Activated naive CD4-positive, alpha-beta T cell treated with anti-CD3 and anti-CD28 coated beads for 36 hours (primary cell): Measurements from ENCODE around the gene HPCA. TPM values are rescaled to one million over a fixed set of nuclear protein-coding genes. Genes with fewer than 3 reads are reported as not detected.

Experiments used
- CTCF ChIA-PET: fragments of 350-600 bp; sonication (Branson Sonifier 250); formaldehyde crosslinking; loops from one replicate; lab custom pipeline; 2021; ENCODE audit warnings: antibody characterized with exemption; lab: Charles Lee
- DNase-seq: peaks from one replicate; pipeline ENCODE4 v3.0.0-alpha.2; 2020
- H3K27ac Mint-ChIP-seq: one replicate; pipeline ENCODE4 v1.8.0; 2021; ENCODE audit warnings: mild to moderate bottlenecking, mixed read lengths
- H3K27me3 Mint-ChIP-seq: one replicate; pipeline ENCODE4 v1.8.0; 2021; ENCODE audit warnings: low read depth, mixed read lengths
- H3K36me3 Mint-ChIP-seq: one replicate; pipeline ENCODE4 v1.8.0; 2021; ENCODE audit warnings: low read depth, mixed read lengths
- H3K4me1 Mint-ChIP-seq: one replicate; pipeline ENCODE4 v1.8.0; 2021; ENCODE audit warnings: low read depth, mixed read lengths
- H3K4me3 Mint-ChIP-seq: one replicate; pipeline ENCODE4 v1.8.0; 2021; ENCODE audit warnings: mild to moderate bottlenecking, moderate library complexity, mixed read lengths
- H3K9me3 Mint-ChIP-seq: one replicate; pipeline ENCODE4 v1.8.0; 2021; ENCODE audit warnings: mixed read lengths
- intact Hi-C: fragments of 100-400 bp; cut with micrococcal nuclease; formaldehyde crosslinking; loops from one replicate; pipeline ENCODE4 v1.15.1; 2023
- total RNA-seq, 2 experiments: library from RNA; stranded (reverse); gene quantifications; one replicate each; pipeline ENCODE4 v1.2.3, GENCODE V29; 2021

The HPCA gene
- total RNA-seq, 2 experiments from 2014 or later: not detected

- Mint-ChIP-seq H3K27ac (no peak overlapping the region), H3K4me1 (peaks cover 6% of the 10 kb centered on the region), H3K9me3 (no peaks in the 10 kb centered on the region), H3K4me3 (no peak overlapping the region), H3K36me3 (no peaks in the 10 kb centered on the region), H3K27me3 (peaks cover 42% of the 10 kb centered on the region)
- no peak for DNase-seq
- intact Hi-C loops: loop anchor here (2.0 kb wide), 2 partner anchors 101 to 353 kb away; no protein-coding TSS in a partner anchor
- CTCF ChIA-PET: interaction anchor here (0.7 to 7.8 kb wide), 7 partner anchors 9 to 369 kb away, joined by 3 to 63 read pairs (median 3); partner anchors contain the start of gene YARS1
These were observed 12.8 kb upstream of the HPCA start for GRCh38 chr1:32873484-32873883.

DNA sequence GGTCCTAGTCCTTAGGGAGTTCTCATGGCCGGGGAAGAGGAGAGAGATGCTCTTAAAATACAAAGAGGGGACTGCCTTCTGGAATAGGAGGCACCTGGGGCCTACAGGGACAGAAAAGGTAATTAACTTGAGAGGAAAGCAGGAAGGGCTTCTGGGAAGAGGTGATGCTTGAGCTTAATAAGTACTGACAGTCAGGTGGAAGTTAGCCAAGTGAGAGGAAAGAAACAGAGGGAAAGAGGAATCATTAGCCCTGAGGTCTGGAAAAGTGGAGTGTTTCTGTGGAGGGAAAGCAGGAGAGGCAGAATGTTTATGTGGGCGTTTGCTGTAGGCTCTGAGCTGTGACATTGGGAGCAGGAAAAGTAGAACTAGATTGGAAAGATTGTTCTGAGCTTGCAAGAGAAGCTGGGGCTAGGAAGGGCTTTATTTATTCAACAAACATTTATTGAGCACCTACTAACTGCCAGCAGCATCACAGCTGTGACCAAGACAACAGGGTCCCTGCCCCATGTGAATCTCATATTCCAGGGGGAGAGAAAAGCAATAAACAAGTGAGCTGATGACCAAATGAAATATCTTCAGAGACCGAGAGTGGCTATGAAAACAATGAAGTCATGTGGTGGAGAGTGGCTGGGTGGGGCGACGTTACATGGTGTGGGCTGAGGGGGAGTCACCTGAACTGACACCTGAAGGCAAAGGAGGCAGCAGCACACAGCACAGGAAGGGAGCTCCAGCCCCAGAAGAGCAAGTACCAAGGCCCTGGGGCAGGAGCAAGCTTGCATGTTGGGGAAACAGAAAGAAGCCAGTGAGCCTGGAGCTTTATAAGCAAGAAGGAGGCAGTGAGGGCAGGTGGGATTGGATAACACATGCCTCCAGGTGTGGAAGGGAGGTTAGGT lies 11.2 kb upstream of the HPCA start:
- H3K9me3 Mint-ChIP-seq: no peaks in the 10 kb centered on the region
- no peak overlapping the region for H3K27ac Mint-ChIP-seq
- H3K4me1 Mint-ChIP-seq: peaks cover 6% of the 10 kb centered on the region
- intact Hi-C loops: loop anchor here (5.0 kb wide), 1 partner anchor 492 kb away; no protein-coding TSS in a partner anchor
- no peaks in the 10 kb centered on the region for H3K36me3 Mint-ChIP-seq
- no peak overlapping the region for H3K4me3 Mint-ChIP-seq
- CTCF ChIA-PET: interaction anchor here (0.6 to 7.8 kb wide), 12 partner anchors 8 to 596 kb away, joined by 3 to 63 read pairs (median 4); partner anchors contain the start of gene HPCA
- peaks cover 32% of the 10 kb centered on the region for H3K27me3 Mint-ChIP-seq
- DNase-seq: no peak

DNA sequence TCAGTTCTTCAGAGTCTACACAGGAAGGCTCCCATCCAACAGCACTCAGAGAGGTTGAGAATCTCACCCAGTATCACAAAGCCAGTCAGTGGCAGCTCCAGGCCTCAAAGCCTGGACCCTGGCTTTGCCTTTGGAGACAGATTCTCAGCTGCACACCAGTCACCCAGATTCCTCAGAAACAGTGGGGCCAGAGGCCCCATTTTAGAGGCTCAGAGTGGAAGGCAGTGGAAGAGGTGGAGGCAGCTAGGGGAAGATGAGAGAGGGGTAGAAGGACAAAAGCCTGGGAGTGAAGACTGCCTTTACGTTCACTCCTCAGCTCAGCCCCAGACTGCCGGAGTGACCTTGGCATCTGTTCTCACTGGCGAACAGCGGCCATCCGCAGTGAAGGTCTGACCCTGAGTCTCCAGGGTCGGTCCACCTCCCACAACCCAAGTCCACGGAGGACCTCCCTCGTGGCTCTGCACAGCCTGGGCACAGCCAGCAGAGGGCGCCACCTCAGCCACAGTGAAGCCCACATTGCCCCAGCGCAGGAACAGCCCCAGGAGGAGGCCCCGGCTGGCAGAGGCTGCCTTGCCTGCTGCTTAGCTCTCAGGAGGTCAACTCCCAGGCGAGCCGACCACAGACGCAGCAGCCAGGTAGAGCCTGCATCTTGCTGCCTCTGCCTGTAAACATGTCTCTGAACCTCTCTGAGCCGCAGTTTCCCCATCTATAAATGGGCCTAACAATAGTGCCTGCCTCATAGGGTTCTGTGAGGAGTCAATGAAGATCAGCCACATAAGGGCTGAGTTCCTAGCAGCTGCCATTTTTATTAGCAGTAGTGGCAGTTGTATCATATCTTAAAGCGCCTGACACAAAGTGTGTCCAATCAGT lies 9.7 kb upstream of the HPCA start:
- CTCF ChIA-PET: interaction anchor here (0.5 to 7.8 kb wide), 18 partner anchors 8 to 595 kb away, joined by 3 to 63 read pairs (median 4); no protein-coding TSS in a partner anchor
- Mint-ChIP-seq H3K27ac (no peak overlapping the region), H3K9me3 (no peaks in the 10 kb centered on the region), H3K4me3 (no peak overlapping the region), H3K36me3 (no peaks in the 10 kb centered on the region), H3K4me1 (no peaks in the 10 kb centered on the region), H3K27me3 (peaks cover 29% of the 10 kb centered on the region)
- intact Hi-C loops: loop anchor here (2.0 to 5.0 kb wide), 2 partner anchors 210 to 491 kb away; no protein-coding TSS in a partner anchor
- DNase-seq: peak; percentile 75

DNA sequence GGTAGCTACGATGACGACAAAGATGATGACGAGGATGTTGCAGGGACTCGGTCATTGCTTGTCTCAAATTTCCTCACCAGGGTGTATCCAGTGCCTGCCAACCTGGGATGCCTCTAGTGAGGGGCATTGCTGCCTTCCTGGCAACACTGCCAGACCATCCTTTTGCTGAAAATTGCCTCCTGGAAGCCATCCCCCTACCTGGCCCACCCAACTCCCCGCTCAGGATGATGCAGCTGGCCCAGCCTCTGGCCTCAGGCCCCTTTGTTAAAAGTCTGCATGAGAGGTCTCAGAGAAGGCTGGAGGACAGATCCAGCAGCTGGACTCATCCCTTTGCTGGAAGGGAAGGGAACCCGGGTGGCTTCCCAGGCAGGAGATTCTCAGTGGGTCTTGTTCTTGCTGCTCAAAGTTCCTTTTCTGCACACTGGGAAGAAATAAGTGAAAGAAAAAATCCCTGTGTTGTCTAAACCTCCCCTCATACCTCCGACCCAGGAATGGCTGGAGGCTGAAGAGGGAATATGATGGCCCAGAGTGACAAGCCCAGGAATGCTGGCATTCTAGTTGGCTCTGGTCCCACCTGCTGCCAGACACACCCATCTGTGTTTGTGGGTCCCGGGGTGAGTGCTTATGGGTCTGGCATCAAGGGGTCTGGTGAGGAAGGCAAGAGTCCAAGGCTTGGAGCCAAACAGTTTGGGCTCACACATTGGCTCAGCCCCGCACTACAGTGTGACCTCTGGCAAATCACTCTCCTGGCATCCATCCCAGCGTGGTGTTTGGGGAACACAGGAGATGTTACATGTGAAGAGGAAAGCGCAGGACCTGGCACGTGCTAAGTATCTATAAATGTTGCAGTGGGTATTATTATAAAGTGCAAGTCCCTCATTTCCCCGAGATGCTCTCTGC lies 8.8 kb upstream of the HPCA start:
- no peak for DNase-seq
- Mint-ChIP-seq H3K4me1 (no peaks in the 10 kb centered on the region), H3K36me3 (no peaks in the 10 kb centered on the region), H3K4me3 (no peak overlapping the region), H3K27ac (no peak overlapping the region), H3K9me3 (no peaks in the 10 kb centered on the region), H3K27me3 (peaks cover 28% of the 10 kb centered on the region)
- CTCF ChIA-PET: interaction anchor here (0.9 to 7.8 kb wide), 11 partner anchors 8 to 210 kb away, joined by 3 to 63 read pairs (median 4); no protein-coding TSS in a partner anchor
- intact Hi-C loops: loop anchor here (2.0 to 5.0 kb wide), 2 partner anchors 209 to 490 kb away; no protein-coding TSS in a partner anchor

DNA sequence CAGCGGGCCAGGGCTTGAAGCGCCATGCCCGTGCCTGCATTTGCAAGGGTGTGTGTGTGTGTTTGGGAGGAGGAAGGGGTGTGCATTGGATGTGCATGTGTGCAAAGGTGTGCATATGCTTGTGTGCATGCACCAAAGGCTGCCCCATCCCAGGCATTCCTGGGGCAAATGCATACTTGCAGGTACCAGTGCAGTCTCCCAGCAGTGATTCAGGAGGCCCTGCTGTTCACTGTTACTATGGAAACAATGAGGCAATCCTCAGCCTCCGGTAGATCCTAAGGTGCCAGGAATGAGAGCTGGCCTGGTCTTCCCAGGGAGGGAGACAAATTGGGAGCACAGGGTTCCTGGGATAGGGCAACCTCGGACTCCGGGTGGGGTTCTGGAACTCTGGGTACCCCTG lies 8.1 kb upstream of the HPCA start:
- H3K36me3 Mint-ChIP-seq: no peaks in the 10 kb centered on the region
- H3K9me3 Mint-ChIP-seq: no peaks in the 10 kb centered on the region
- CTCF ChIA-PET: interaction anchor here (0.6 to 1.3 kb wide), 3 partner anchors 10 to 172 kb away, joined by 3 to 7 read pairs (median 3); no protein-coding TSS in a partner anchor
- intact Hi-C loops: loop anchor here (5.0 kb wide), 1 partner anchor 489 kb away; no protein-coding TSS in a partner anchor
- no peak for DNase-seq
- peaks cover 24% of the 10 kb centered on the region for H3K27me3 Mint-ChIP-seq
- no peak overlapping the region for H3K27ac Mint-ChIP-seq
- no peaks in the 10 kb centered on the region for H3K4me1 Mint-ChIP-seq
- no peak overlapping the region for H3K4me3 Mint-ChIP-seq

- CTCF ChIA-PET: interaction anchor here (0.6 to 1.3 kb wide), 3 partner anchors 10 to 172 kb away, joined by 3 to 7 read pairs (median 3); no protein-coding TSS in a partner anchor
- Mint-ChIP-seq H3K27ac (no peak overlapping the region), H3K36me3 (no peaks in the 10 kb centered on the region), H3K4me1 (no peaks in the 10 kb centered on the region), H3K27me3 (peaks cover 25% of the 10 kb centered on the region), H3K9me3 (no peaks in the 10 kb centered on the region), H3K4me3 (no peak overlapping the region)
- DNase-seq: no peak
- intact Hi-C loops: loop anchor here (5.0 kb wide), 1 partner anchor 489 kb away; no protein-coding TSS in a partner anchor
These were observed 7.7 kb upstream of the HPCA start for GRCh38 chr1:32878637-32879041.

- no peak for DNase-seq
- Mint-ChIP-seq H3K4me1 (peaks cover 2% of the 10 kb centered on the region), H3K4me3 (no peak overlapping the region), H3K36me3 (no peaks in the 10 kb centered on the region), H3K27ac (no peak overlapping the region), H3K9me3 (no peaks in the 10 kb centered on the region), H3K27me3 (peaks cover 28% of the 10 kb centered on the region)
- CTCF ChIA-PET: no interaction called here
- intact Hi-C loops: no loop called here
These were observed 5.0 kb upstream of the HPCA start for GRCh38 chr1:32881291-32881690.

DNA sequence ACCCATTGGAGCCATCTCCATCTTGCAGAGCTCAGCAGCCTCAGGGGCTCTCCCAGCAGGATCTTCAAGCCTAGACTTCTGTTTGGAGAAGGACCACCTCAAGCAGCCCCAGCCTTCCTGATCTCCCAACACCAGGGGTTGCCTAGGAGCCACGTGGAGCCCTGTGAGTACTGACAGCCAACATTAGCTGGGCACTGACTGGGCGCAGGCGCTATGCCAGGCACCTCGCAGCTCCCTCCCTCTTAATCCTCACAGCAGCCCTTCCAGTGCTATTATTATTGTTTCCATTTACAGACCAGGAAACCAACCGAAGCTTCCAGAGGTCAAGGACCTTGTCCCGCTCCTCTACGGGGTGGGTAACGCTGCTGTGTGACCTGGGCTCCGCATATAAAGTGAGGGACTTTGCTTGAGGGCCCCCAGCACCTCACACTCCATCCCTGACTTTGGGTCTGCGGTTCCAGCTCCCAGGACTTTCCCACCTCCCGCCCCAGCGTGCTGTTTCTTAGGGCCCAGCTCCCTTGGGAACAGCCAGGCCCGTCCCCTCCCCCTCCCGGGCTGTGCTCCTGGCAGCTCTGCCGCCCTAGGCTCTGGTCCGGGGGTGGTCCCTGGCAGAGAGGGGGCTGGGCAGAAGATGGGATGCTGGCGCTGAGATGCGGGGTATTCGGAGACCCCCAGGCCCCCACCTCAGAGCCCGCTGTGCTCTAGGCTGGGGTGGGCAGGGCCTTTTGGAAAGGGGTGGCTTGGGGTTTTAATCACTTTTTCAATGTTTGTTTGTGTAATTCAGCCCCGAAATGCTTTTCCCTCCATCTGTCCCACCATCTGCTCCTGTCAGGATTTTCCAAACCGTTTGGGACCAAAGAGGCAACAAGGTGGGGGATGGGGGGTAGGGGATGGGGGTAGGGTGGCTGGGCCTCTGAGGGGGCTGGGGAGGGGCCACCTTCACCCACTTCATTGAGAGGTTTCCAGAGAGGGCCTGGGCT lies 4.1 kb upstream of the HPCA start:
- Mint-ChIP-seq H3K36me3 (no peaks in the 10 kb centered on the region), H3K9me3 (no peaks in the 10 kb centered on the region), H3K27ac (no peak overlapping the region), H3K27me3 (peaks cover 35% of the 10 kb centered on the region), H3K4me1 (peaks cover 2% of the 10 kb centered on the region), H3K4me3 (no peak overlapping the region)
- DNase-seq: no peak
- intact Hi-C loops: no loop called here
- CTCF ChIA-PET: interaction anchor here (1.1 kb wide), 2 partner anchors 9 to 174 kb away, joined by 3 read pairs; no protein-coding TSS in a partner anchor

- Mint-ChIP-seq H3K4me1 (peaks cover 2% of the 10 kb centered on the region), H3K27ac (no peak overlapping the region), H3K27me3 (peaks cover 45% of the 10 kb centered on the region), H3K36me3 (no peaks in the 10 kb centered on the region), H3K9me3 (no peaks in the 10 kb centered on the region), H3K4me3 (no peak overlapping the region)
- CTCF ChIA-PET: no interaction called here
- no peak for DNase-seq
- intact Hi-C loops: no loop called here
These were observed 2.8 kb upstream of the HPCA start for GRCh38 chr1:32883338-32884031.

- H3K36me3 Mint-ChIP-seq: no peaks in the 10 kb centered on the region
- no peak overlapping the region for H3K4me3 Mint-ChIP-seq
- DNase-seq: no peak
- intact Hi-C loops: no loop called here
- CTCF ChIA-PET: no interaction called here
- peaks cover 2% of the 10 kb centered on the region for H3K4me1 Mint-ChIP-seq
- H3K9me3 Mint-ChIP-seq: no peaks in the 10 kb centered on the region
- no peak overlapping the region for H3K27ac Mint-ChIP-seq
- H3K27me3 Mint-ChIP-seq: peaks cover 46% of the 10 kb centered on the region
These were observed 2.3 kb upstream of the HPCA start for GRCh38 chr1:32884032-32884372.
